Measurements from ENCODE around the gene CRNKL1.

The CRNKL1 gene

DNA sequence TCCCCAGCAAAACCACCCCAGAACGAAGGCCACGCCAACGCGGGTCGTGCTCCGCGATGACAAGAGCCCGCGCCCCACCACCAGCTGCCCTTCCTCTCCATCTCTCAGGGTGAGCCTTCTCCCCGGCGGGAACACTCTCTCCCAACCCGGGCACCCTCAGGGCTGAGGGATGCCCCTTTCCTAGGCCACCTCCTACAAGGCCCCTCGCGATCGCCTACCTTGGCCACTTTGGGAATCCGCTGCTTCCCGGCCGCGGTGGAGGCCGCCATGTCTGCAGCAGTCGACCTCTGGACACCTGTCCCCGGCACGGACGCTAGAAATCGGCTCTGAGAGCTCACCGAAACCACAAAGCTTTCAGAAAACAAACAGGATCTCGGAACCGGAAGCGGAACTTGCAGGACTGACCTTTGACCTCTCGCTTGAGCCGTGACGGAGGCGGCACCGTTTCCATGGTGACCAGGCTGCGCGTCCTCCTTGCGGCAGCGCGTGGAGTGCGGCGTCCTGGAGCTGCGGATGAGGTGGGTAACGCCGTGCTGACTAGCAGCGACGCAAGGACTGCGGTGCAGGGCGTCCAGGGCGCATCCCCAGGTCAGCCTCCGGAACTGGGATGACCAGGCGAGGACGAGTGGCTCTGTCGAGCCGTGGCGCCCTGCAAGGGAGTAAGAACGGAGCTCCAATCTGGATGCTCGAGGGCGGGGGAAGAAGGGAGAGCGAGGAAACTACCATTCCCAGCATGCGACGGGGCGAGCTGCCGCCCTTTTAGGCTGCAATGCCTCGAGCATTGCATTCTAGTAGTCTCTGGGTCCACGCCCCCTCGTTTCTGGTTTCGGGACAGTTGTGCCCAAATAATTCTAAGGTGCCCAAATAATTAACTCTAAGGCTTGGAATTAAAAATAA is at the start of gene CRNKL1, which contains the start of gene CFAP61:
Gene CRNKL1, minus strand, starts transcription at position 393 of the 897 bp plus-strand sequence. Its CDS starts 124 bp downstream, at position 269.
Gene CFAP61, plus strand, starts transcription at position 459 of the 897 bp plus-strand sequence. CDS start 4,122 bp downstream, outside the sequence.
- DNase-seq (ENCODE audit: low read depth): peak; percentile 98

DNA sequence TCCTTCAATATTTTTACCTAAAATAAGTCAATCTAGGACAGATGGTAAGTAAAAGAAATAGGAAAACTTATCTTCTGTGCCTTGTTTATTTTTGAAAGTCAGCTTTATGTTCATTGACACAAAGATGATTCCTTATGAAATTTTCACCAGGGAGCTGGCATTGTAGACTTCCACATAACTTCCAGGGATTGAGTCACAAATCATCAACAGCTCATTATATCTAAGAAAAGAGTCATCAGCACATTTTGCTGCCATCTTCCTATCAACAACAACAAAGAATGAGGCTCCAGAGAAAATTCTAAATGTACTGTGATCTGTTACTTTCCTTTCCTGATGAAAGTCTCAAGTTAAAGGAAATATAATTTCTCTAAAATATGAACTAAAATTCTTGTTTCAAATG is 48.6 kb upstream of the CRNKL1 start:
- DNase-seq (ENCODE audit: low read depth): no peak

DNA sequence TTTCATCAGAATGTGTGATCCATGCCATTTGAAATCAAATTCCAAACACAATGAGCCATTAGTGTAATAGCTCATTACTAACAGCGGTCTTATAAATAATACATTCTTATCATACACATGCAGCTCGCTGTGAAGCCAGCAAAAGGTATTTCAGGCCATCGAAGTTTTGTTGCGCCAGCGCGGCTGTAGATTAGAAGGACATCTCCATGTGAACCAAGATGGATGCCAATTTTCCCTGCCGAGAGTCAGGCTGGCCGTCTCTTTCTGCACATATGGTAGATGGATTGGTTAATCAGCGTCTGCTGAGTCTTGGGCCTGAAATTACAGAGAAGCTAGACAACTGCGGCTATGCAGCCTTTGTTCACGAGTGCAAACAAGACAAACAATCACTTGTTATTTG is 44.2 kb upstream of the CRNKL1 start:
- no peak for DNase-seq (ENCODE audit: low read depth)

DNA sequence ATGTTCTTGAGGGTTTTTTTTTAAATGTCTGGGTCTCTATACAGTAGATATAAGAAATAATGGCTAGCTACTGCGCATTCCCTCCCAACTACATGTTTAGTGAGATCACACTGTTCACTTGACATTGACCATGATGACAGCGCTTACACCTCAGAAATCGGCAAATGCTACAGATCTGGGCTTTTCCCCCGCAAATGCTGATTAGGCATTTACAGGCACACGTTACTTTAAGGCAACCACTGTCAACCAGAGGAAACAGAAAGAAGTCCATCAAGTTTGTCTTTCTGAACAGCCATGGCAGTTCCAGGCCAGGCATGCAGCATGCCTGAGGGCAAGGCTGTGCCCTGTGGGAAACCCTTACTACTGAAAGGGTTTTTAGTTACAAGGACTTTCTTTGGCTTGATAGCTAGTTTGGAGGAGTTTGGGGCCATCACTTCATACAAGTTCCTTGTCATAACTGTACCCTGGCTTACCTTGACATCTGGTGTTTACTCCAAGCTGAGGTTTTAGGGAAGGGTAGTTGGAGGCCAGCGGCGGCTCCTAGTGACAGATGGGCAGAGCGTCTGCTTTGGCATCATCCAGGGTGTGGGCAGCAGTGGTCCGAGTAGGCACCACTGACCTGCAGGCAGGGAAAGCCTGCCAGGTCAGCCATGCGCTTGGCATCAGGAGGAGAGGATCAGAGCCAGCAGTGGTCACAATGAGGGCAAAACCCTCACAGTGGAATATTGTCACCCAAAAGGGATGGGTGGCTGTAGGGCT is 43.0 kb upstream of the CRNKL1 start:
- DNase-seq (ENCODE audit: low read depth): no peak

DNA sequence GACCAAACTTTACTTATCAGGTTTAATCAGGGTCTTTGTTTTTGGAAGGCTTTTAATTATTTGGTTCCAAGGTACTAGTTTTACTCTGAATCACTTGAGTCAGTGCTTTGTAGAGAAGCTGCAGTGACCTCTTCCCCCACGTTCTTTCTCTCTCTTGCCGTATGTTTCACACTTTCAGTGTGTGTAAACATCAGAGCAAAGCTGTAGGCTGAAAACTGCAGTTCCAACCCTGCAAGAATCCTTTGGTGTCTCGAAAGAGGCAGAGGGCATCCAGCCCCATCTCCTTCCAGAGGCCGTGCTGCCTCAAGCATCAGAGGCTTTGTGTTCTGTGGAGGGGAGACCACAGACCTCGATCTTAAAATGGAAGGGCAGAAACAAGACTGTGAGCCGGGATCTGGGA is 42.1 kb upstream of the CRNKL1 start:
- no peak for DNase-seq (ENCODE audit: low read depth)

DNA sequence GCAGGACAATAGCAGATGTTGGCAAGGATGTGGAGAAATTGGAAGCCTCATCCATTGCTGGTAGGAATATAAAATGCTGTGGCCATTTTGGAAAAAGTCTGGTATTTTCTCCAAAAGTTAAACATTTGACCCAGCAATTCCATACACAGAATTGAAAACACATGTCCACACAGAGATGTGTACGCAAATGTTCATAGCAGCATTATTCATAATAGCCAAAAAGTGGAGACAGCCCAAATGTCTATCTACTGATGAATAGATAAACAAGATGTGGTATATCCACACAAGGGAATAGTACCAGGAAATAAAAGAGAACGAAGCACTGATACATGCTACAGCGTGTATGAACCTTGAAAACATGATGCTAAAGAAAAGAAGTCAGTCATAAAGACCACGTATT is 40.6 kb upstream of the CRNKL1 start:
- no peak for DNase-seq (ENCODE audit: low read depth)

DNA sequence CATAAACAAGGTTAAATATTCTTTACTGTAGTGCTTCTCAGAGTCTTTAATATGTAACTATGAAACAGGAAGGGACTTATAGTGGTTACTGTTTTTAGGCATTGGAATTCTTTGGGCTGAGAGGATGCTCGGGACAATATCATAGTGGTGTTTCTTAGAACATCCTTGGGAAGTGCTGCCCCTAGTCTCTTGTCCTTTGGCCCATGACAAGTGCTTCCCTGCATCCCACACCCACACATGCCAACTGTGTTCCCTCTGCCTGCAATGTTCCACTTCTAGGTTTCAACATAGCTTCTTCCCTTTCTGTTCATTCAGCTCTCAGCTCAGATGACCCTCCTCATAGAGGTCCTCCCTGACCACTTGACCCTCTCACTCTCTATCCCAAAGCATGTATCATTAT is 37.7 kb upstream of the CRNKL1 start:
- no peak for DNase-seq (ENCODE audit: low read depth)

DNA sequence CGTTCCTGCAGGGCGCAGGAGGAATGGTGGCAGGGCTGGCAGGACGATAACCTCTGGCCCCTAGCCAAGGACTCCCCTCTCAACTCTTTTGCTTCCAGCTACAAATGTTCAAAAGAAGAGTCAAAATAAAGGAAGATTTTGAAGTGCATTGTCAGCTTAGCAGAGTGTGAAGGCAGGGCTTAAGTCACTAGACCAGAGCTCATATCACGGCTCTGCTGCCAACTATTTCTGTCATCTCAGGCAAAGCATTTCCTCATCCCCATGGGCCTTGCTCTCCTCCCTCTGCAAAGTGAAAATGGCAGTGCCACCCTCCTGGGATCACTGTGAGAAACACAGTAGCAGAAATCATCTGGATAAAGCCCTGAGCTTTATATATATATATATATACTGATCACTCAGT is 36.8 kb upstream of the CRNKL1 start:
- no peak for DNase-seq (ENCODE audit: low read depth)

DNA sequence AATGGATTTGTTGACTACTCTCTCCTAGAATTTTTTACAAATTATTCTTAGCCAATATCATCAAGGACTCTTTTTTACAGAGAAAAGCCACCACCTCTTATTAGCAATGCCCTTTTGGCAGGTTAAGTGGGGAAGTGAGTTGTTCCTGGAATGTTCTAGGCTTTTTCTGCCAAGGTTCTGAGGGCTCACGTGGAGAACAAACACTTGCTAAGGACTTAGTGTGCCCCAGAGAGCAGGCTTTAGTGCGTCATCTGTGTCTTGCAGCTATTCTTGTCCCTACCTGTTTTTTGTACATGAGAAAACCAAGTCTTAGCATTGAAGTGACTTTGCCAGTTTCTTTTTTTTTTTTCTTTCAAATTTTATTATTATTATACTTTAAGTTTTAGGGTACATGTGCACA is 33.5 kb upstream of the CRNKL1 start:
- no peak for DNase-seq (ENCODE audit: low read depth)

DNA sequence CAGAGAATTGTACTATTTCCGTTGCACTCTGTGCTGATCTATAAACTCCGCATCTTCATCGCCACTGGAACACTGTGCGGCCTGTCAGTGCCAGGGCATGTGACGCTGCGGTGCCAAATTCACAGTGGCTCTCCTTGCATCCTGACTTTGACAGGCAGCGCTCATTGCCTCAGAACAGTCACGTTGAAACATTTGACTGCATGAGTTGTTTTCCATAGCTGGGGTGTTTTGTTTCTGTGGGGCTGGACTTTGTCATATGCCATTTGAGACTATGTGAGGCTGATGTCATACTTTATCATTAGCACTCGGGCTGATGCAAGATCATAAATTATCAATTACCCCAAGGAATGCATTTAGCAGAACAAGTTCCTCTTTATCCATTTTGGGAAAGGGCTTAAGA is 32.8 kb upstream of the CRNKL1 start:
- DNase-seq (ENCODE audit: low read depth): no peak

DNA sequence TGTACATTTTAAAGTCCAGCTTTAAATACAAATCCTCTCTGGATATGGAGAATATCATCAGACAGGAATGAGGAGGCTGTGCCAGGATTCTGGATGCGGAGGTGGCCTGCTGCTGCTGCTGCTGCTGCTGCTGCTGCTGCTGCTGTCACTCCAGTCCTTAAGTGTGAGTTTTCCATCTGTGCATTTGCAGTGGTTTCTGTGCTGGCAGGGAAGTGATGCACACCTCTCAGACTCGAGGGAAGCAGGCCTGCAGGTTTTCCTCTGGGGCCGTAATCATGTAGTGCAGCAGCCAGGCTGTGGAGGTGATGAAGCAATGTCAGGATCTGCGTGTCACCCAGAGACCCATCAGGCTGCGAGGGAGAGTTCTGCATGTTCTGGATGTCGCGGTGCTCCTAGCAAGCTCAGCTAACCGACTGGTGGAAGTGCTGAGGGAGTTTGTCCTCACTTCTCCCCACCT is 32.1 kb upstream of the CRNKL1 start:
- no peak for DNase-seq (ENCODE audit: low read depth)

DNA sequence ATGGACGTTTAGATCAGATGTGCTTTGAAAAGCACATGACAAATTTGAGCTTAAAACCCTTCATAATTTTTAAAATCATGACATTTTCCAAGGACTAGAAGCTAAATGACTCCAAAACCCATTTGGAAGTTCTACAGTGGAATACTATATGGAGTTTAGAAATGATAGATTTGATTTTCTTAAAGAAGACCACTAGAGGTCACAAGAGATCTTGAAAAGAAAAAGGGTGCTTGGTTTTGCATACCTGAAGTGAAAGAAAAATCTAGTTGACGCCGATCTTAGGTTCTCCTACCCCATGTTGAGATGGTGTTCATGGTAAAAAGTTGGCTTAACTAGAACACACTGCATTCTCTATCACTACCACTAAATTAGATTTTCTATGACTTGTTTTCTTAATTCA is 31.5 kb upstream of the CRNKL1 start:
- peak; percentile 60 for DNase-seq (ENCODE audit: low read depth)

DNA sequence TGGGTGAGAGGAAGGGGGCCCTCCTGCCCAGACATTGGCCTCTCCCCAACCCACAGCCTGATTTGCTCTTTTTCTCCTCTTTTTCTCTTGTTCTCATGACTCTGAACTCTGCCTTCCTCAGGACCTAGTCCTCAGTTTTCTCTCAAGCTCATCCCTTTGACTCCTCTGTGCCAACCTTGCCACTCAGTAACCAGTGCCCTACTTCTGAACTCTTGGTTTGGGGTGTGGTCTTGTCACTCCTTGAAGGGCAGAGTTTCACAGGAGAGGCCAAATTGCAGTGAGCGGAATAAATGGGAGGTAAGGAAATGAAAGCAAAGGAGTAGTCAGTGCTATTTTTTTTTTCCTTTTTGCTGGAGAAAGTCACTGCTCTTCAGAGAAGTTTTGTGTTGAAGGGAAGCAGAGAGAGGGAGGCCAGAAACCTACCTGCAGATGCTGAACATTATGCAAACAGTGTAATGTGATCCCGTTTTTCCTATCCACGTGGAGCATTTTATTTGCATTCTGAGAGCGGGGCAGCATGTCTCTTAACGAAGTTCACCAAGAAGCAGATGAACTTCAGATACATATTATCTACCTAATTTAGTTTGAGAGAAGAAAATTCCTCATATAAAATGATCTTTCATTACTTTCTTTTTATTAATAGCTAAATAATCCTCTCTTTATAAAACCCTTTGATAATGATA is 27.0 kb upstream of the CRNKL1 start:
- no peak for DNase-seq (ENCODE audit: low read depth)

DNA sequence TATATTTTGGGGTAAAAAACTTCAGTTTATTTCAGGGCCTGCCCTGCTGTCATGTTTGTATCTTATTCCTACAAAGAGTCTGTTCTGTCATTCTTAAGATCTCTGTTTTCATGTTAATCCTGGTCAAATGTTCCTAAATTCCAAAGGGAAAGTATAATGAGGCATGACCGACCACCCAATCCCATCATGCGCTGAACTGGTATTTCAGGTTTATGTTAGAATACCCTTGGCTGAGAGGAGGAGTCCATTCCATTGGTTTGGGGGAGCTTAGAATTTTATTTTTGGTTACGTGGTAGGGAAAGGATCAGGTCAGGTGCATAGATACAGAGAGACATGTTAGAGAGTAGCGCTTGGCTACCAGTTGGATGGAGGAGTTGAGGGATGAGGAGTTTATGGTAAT is 25.8 kb upstream of the CRNKL1 start:
- no peak for DNase-seq (ENCODE audit: low read depth)

DNA sequence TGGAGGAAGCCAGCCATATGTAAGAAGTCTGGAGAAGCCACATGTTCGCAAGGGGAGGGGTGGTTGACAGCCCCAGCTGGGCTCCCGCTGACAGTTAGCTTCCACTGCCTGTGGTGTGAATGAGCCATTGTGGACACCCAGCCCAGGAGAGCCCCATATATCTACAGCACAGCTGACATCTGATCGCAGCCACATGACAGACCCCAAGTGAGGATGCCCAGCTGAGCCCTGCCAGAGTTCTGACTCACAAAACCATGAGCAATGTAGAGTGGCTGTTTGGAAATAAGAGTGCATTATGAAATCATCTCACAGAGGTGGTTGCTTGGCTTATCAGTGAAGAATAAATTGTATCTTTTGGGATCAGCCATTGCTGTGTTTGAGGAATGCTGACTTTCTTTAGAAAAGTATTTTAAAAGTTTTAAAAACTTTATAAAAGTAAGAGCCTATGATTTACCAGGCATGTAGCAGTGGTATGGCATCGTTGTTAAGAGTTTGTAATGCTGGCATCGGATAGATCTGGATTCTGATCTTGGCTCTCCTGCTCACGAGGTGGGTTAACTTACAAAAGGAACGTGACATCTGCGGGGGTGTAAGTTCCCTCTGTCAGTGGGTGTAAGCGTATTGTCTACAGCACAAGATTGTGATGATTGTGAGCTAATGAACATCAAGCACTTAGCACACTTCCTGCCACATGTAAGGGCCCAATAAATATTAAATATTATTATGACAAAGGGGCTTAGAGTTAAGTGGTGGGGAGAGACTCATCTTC is 24.2 kb upstream of the CRNKL1 start:
- DNase-seq (ENCODE audit: low read depth): peak; percentile 55

DNA sequence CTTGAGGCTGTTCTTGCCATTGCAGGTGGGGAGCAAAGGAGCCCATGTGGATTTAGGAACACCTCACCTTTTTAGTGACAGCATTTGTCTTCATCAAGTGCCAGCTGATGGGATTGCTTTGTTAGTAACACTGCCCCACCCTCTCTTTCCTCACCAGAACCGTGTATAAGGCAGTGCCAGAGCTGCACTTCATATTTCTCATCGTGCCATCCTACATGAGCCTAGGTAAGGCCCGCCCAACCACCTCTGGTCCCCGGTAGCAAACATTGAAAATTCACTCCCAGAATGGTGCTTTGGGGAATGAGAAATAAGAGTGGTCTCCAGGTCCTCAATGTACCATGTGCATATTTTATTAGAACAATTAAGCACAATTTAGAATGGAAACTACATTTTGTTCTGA is 22.8 kb upstream of the CRNKL1 start:
- DNase-seq (ENCODE audit: low read depth): no peak

DNA sequence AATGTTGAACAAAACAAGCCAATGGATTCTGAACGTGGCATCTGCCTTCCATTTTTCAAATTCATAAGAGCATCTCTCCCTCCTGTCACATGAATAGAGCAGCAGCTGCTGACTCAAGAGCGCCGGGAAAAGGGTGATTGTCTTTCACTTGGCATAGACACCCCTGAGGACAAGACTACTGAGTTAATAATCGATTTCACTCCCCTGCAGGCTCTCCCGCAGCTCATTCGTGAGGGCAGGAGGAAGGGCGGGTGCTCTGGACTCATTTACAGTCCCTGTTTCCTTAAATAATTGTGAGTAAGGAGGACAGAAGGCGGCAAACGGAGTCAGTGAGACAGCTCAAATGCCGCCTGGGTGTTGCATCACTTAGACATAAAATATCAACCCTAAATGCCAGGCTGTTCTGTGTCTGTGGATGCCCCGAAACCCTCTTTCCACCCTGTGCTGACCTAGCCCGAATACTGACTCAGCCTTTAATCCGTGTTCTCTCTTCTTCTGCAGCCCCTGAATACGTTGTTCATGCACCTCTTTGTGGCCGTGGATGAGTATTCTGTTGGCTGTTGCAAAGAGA is 21.6 kb upstream of the CRNKL1 start:
- no peak for DNase-seq (ENCODE audit: low read depth)

DNA sequence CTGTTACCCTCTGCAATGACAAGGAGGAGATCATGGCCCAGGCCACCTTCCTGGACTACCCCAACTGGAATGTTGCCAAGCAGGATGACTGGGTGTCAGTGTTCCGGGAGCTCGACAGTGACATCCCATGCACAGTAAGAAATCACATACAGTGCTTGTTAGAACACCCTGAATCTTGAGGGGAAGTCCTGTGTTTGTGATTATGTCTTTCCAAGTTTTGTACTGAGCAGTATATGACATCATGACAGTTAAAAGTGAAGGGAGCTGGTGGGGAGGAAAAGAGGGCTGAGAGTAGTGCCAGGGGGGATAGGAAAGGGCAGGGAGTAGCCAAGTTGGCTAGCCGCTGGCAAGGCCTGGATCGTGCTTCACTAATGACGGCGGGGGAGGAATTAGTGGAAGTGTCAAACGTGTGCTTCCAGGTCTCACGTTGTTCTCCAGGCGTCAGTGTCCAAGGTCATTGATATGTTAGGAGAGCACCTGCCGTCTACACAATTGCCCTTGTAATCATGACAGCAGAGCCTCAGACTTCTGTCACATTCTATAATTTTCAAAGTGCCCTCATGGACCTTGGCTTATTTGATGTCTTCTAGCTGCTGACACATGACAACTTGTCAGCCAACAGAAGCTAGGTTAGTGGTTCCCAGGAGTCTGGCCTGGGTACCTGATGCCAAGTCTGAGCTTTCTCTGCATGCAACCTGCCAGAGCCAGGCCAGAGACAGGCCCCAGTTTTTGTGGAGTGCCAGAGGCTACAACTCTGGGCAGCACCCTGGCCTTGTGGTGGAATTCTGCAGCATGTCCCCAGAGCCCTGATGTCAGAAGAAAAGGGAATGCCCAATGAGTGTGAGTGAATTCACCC is 18.8 kb upstream of the CRNKL1 start:
- no peak for DNase-seq (ENCODE audit: low read depth)

DNA sequence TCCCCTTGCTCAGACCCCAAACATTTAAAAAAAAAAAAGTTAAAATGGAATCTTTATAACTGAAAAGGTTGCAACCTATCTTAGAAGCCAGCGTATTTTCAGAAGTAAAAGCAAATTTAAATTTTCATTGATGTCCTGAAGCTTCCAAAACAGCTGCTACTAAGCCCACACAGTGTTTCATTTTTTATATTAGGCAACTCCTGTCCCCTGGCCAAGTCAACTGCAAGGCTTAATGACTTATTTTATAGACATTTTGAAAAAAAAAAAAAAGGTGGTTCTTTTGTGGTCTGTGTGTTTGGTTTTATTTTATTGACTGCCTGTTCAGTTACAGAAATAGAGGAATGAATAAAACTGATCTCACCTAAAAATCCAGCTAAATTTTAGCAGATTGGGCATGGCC is 13.1 kb upstream of the CRNKL1 start:
- DNase-seq (ENCODE audit: low read depth): no peak

DNA sequence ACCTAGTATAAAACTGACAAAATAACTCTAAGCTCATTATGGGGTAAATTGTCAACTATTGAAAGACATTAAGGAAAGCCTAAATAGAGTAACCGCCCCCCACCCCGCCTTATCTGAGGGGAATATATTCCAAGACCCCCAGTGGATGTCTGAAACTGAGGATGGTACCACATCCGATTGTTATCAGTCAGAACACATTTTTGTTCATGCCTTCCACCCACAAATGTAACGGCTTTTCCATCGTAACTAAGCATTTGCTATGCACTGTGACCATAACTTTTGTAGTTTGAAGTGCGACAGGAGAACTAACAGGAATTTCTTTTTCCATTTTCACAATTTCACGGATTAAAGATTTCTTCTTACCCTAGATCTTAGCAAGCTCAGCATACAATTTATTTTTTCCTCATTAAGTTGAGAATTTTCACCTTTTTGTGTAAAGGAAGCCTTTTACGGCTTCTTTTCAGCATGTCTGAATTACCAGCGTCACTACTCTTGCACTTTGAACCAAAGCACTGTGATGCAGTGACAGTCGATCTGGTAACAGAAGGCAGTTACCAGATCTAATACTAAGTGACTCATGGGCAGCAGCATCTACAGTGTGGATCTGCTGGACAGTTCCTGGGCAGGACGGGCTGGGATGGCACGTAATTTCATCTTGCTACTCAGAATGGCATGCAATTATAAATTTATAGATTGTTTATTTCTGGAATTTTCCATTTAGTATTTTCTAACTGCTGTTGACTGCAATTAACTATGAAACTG is 11.9 kb upstream of the CRNKL1 start:
- peak; percentile 7 for DNase-seq (ENCODE audit: low read depth)

Measured in ELR (cell line).